Panc1 (cell line): Measurements from ENCODE around the gene MPP3. TPM values are rescaled to one million over a fixed set of nuclear protein-coding genes. Genes with fewer than 3 reads are reported as not detected.

ENCODE experiments used
- ATAC-seq: fragments of 200-7000 bp; cut with Tn5 transposase; 2 replicates; pipeline ENCODE4 v1.9.1; 2020; ENCODE audit warnings: mild to moderate bottlenecking, moderate library complexity
- BruUV-seq: library from RNA; stranded (reverse); fragments of 400-500 nt; replicated peaks from 2 replicates; lab custom pipeline; 2021; lab: Mats Ljungman, UMichigan
- CTCF ChIA-PET: fragments of 300-600 bp; sonication (Branson Sonifier 250); formaldehyde crosslinking; loops from one replicate; lab custom pipeline; 2022; ENCODE audit warnings: antibody characterized with exemption; lab: Charles Lee
- POLR2A ChIA-PET: fragments of 300-600 bp; sonication (Branson Sonifier 250); formaldehyde crosslinking; loops from one replicate; lab custom pipeline; 2022; ENCODE audit warnings: antibody characterized with exemption; lab: Charles Lee
- DNase-seq: peaks from one replicate; pipeline ENCODE4 v3.0.0-alpha.2; 2010; ENCODE audit warnings: low read depth, low spot score
- H3K27ac ChIP-seq: 2 replicates; pipeline ENCODE4 v1.5.1; 2011; ENCODE audit warnings: mild to moderate bottlenecking, low read length, inconsistent platforms
- H3K27me3 ChIP-seq: fragments of 200-500 bp; sonication (Bioruptor generic); 2 replicates; pipeline ENCODE4 v1.6.0; 2014; ENCODE audit warnings: low read length, inconsistent platforms; ENCODE audit not compliant: control insufficient read depth, insufficient read depth
- H3K36me3 ChIP-seq: fragments of 200-500 bp; sonication (Bioruptor generic); 2 replicates; pipeline ENCODE4 v1.5.1; 2014; ENCODE audit warnings: inconsistent platforms, mild to moderate bottlenecking, low read length, moderate library complexity; ENCODE audit not compliant: control insufficient read depth, insufficient read depth
- H3K4me1 ChIP-seq: 2 replicates; pipeline ENCODE4 v1.5.1; 2011; ENCODE audit warnings: inconsistent platforms, mild to moderate bottlenecking, low read length, moderate library complexity; ENCODE audit not compliant: control insufficient read depth, insufficient read depth
- H3K4me3 ChIP-seq, 2 experiments: 2 replicates each; pipeline ENCODE4 v1.5.1; 2011 to 2012; ENCODE audit warnings: low read depth in 2 of 2, low read length in 2 of 2, mild to moderate bottlenecking in 2 of 2, inconsistent platforms in 1 of 2, moderate library complexity in 1 of 2
- H3K9me3 ChIP-seq: fragments of 200-500 bp; sonication (Bioruptor generic); 2 replicates; pipeline ENCODE4 v1.5.1; 2014; ENCODE audit warnings: low read depth, mild to moderate bottlenecking, inconsistent platforms, low read length, moderate library complexity; ENCODE audit not compliant: control insufficient read depth, insufficient read depth
- CTCF ChIP-seq: fragments of 450-650 bp; IDR thresholded peaks from 2 replicates; pipeline ENCODE4 v1.5.1; 2017; ENCODE audit warnings: mild to moderate bottlenecking
- POLR2AphosphoS5 ChIP-seq: IDR thresholded peaks from 2 replicates; pipeline ENCODE4 v1.6.1; 2012; ENCODE audit warnings: mild to moderate bottlenecking, low read depth, low read length, moderate library complexity
- REST ChIP-seq, 2 experiments: IDR thresholded peaks; 2 replicates each; pipeline ENCODE4 v1.6.1; 2011 to 2012; ENCODE audit warnings: low read depth in 2 of 2, control low read depth in 1 of 2, low read length in 1 of 2, mild to moderate bottlenecking in 1 of 2, moderate library complexity in 1 of 2; ENCODE audit not compliant: insufficient read depth in 1 of 2
- SIN3A ChIP-seq: IDR thresholded peaks from 2 replicates; pipeline ENCODE4 v1.6.1; 2012; ENCODE audit warnings: low read depth, mild to moderate bottlenecking, low read length, moderate library complexity, borderline replicate concordance; ENCODE audit not compliant: insufficient read depth
- TCF7L2 ChIP-seq: IDR thresholded peaks from 2 replicates; pipeline ENCODE4 v1.6.1; 2011; ENCODE audit warnings: mild to moderate bottlenecking, low read depth, low read length, inconsistent platforms
- in situ Hi-C: cut with HindIII; loops from 2 replicates; pipeline ENCODE4 v1.10.0; 2016; ENCODE audit warnings: low sequenced_read_pairs, low pct_unique_long_range_greater_than_20kb
- intact Hi-C: fragments of 100-400 bp; cut with micrococcal nuclease; formaldehyde crosslinking; loops from one replicate; pipeline ENCODE4 v1.10.0; 2022; ENCODE audit not compliant: unreplicated experiment
- total RNA-seq: library from RNA; stranded (reverse); gene quantifications from one replicate; pipeline ENCODE4 v1.2.1, GENCODE V29; 2021; ENCODE audit not compliant: unreplicated experiment

MPP3 gene
- total RNA-seq, 1 experiment from 2014 or later: 7.1 TPM

GRCh38 chr17:43755389-43755875 lies 77.5 kb downstream of the MPP3 start:
- Histone ChIP-seq H3K4me3 (peak overlapping the region; percentile 9 to 18; a peak in 1 of 4 replicates), H3K27ac (no peak overlapping the region), H3K36me3 (no peaks in the 10 kb centered on the region), H3K4me1 (no peaks in the 10 kb centered on the region), H3K27me3 (no peaks in the 10 kb centered on the region), H3K9me3 (no peaks in the 10 kb centered on the region)
- ATAC-seq (peak; percentile 67), DNase-seq (no peak)
- POLR2A ChIA-PET: no interaction called here
- no peak for TF ChIP-seq REST (IDR thresholded peaks at IDR 0.05; ENCODE audit: insufficient read depth in 1 of 2, low read depth in 2 of 2, low read length in 1 of 2)
- TF ChIP-seq TCF7L2: no peak
- no peak for TF ChIP-seq SIN3A
- no peak for TF ChIP-seq POLR2AphosphoS5
- TF ChIP-seq CTCF: no peak
- intact Hi-C loops: no loop called here
- in situ Hi-C loops: loop anchor here (10.0 kb wide), 1 partner anchor 51 kb away; no protein-coding TSS in a partner anchor
- CTCF ChIA-PET: interaction anchor here (0.7 kb wide), 1 partner anchor 50 kb away, joined by 3 read pairs; no protein-coding TSS in a partner anchor
- BruUV-seq: no TSS peak

GRCh38 chr17:43754947-43755346 lies 78.0 kb downstream of the MPP3 start:
- no peak for ATAC-seq
- intact Hi-C loops: no loop called here
- no peaks in the 10 kb centered on the region for H3K4me1 ChIP-seq
- no peak overlapping the region for H3K27ac ChIP-seq
- H3K9me3 ChIP-seq: no peaks in the 10 kb centered on the region
- DNase-seq: no peak
- H3K27me3 ChIP-seq: no peaks in the 10 kb centered on the region
- in situ Hi-C loops: loop anchor here (10.0 kb wide), 1 partner anchor 50 kb away; no protein-coding TSS in a partner anchor
- ChIA-PET POLR2A (no interaction called here), CTCF (no interaction called here)
- peak overlapping the region in 1 of 2 experiments; percentile 18; a peak in 1 of 4 replicates for H3K4me3 ChIP-seq
- no peaks in the 10 kb centered on the region for H3K36me3 ChIP-seq
- TF ChIP-seq SIN3A (no peak), TCF7L2 (no peak), REST (IDR thresholded peaks at IDR 0.05; ENCODE audit: insufficient read depth in 1 of 2, low read depth in 2 of 2, low read length in 1 of 2) (no peak), POLR2AphosphoS5 (no peak), CTCF (no peak)
- BruUV-seq: no TSS peak
